HCT116 (cell line): Measurements from ENCODE around the gene ZNF544. TPM values are rescaled to one million over a fixed set of nuclear protein-coding genes. Genes with fewer than 3 reads are reported as not detected.

Experiments used
- ATAC-seq: fragments of 200-7000 bp; cut with Tn5 transposase; 2 replicates; pipeline ENCODE4 v1.9.1; 2020; ENCODE audit warnings: mild to moderate bottlenecking, moderate library complexity
- BruUV-seq: library from RNA; stranded (reverse); fragments of 400-500 nt; replicated peaks from 2 replicates; lab custom pipeline; 2021; lab: Mats Ljungman, UMichigan
- CTCF ChIA-PET: fragments of 300-600 bp; sonication (Branson Sonifier 250); formaldehyde crosslinking; loops from one replicate; lab custom pipeline; 2021; ENCODE audit warnings: antibody characterized with exemption; lab: Charles Lee
- POLR2A ChIA-PET: fragments of 300-600, 350-600 bp; sonication (Branson Sonifier 250); formaldehyde crosslinking; loops from one replicate; lab custom pipeline; 2021; ENCODE audit warnings: antibody characterized with exemption; lab: Charles Lee
- RAD21 ChIA-PET, 2 experiments: fragments of 300-600 bp; sonication (Branson Sonifier 250); formaldehyde crosslinking; loops; one replicate each; lab custom pipeline; 2023; ENCODE audit warnings: low total read pairs in 2 of 2; ENCODE audit not compliant: uncharacterized antibody in 2 of 2, unreplicated experiment in 2 of 2, low non-redundant PET in 1 of 2; lab: Charles Lee
- DNase-seq: peaks from one replicate; pipeline ENCODE4 v3.0.0-alpha.2; 2010; ENCODE audit warnings: low read depth, low spot score
- H2AFZ ChIP-seq: fragments of 200-600 bp; shearing (Covaris generic), sonication (generic); 2 replicates; pipeline ENCODE4 v1.6.1; 2017; ENCODE audit warnings: low read depth, mixed run types, mixed read lengths, antibody characterized with exemption, low read length; ENCODE audit not compliant: poor library complexity, severe bottlenecking
- H3K27ac ChIP-seq: 2 replicates; pipeline ENCODE4 v1.5.1; 2012; ENCODE audit warnings: low read depth, low read length
- H3K27me3 ChIP-seq: fragments of 200-600 bp; sonication (generic); 2 replicates; pipeline ENCODE4 v1.6.1; 2016; ENCODE audit warnings: mixed run types, low read length, mixed read lengths; ENCODE audit not compliant: insufficient read depth
- H3K36me3 ChIP-seq, 2 experiments: fragments of 200-500 bp in 1 of 2; fragments of 200-600 bp in 1 of 2; sonication (Bioruptor generic) in 1 of 2; sonication (generic) in 1 of 2; 2 replicates each; pipeline versions ENCODE4 v1.5.1 to v1.6.1; 2014 to 2016; ENCODE audit warnings: low read length in 2 of 2, inconsistent platforms in 1 of 2, mixed read lengths in 1 of 2, mixed run types in 1 of 2; ENCODE audit not compliant: insufficient read depth in 2 of 2, control insufficient read depth in 1 of 2
- H3K4me1 ChIP-seq, 2 experiments: fragments of 200-600 bp in 1 of 2; sonication (generic) in 1 of 2; 2 replicates each; pipeline versions ENCODE4 v1.5.1 to v1.6.1; 2012 to 2017; ENCODE audit warnings: low read length in 2 of 2, inconsistent platforms in 1 of 2, mild to moderate bottlenecking in 1 of 2, mixed read lengths in 1 of 2, mixed run types in 1 of 2, moderate library complexity in 1 of 2; ENCODE audit not compliant: insufficient read depth in 2 of 2, control insufficient read depth in 1 of 2
- H3K4me2 ChIP-seq: fragments of 200-600 bp; sonication (generic); 2 replicates; pipeline ENCODE4 v1.6.1; 2017; ENCODE audit warnings: mixed run types, low read length, mixed read lengths
- H3K4me3 ChIP-seq, 2 experiments: fragments of 200-600 bp in 1 of 2; sonication (generic) in 1 of 2; replicated peaks in 1 of 2; 2 replicates each; pipeline ENCODE4 v1.5.1; 2011 to 2016; ENCODE audit warnings: low read length in 2 of 2, control low read depth in 1 of 2, low read depth in 1 of 2, mild to moderate bottlenecking in 1 of 2, mixed read lengths in 1 of 2, mixed run types in 1 of 2
- H3K79me2 ChIP-seq: fragments of 200-600 bp; sonication (generic); 2 replicates; pipeline ENCODE4 v1.6.1; 2017; ENCODE audit warnings: mild to moderate bottlenecking, mixed run types, low read length, moderate library complexity, mixed read lengths; ENCODE audit not compliant: insufficient read depth
- H3K9ac ChIP-seq: fragments of 200-600 bp; sonication (generic); 2 replicates; pipeline ENCODE4 v1.6.1; 2016; ENCODE audit warnings: low read length, mixed read lengths
- H3K9me2 ChIP-seq: fragments of 200-600 bp; sonication (generic), shearing (Covaris generic); 2 replicates; pipeline ENCODE4 v1.6.1; 2017; ENCODE audit warnings: mixed run types, mild to moderate bottlenecking, moderate library complexity; ENCODE audit not compliant: insufficient read depth
- H3K9me3 ChIP-seq, 2 experiments: fragments of 200-500 bp in 1 of 2; fragments of 200-600 bp in 1 of 2; sonication (Bioruptor generic) in 1 of 2; sonication (generic) in 1 of 2; 2 replicates each; pipeline ENCODE4 v1.6.1; 2014 to 2017; ENCODE audit warnings: low read length in 2 of 2, mixed read lengths in 2 of 2, inconsistent platforms in 1 of 2, low read depth in 1 of 2, mild to moderate bottlenecking in 1 of 2, mixed run types in 1 of 2, moderate library complexity in 1 of 2; ENCODE audit not compliant: control insufficient read depth in 1 of 2, insufficient read depth in 1 of 2
- H4K20me1 ChIP-seq: fragments of 200-600 bp; sonication (generic), shearing (Covaris generic); 2 replicates; pipeline ENCODE4 v1.6.1; 2017; ENCODE audit warnings: mixed run types, mild to moderate bottlenecking, moderate library complexity; ENCODE audit not compliant: insufficient read depth
- EGR1 ChIP-seq: IDR thresholded peaks from 2 replicates; pipeline ENCODE4 v1.6.1; 2012; ENCODE audit warnings: low read depth
- ELF1 ChIP-seq: IDR thresholded peaks from 2 replicates; pipeline ENCODE4 v1.6.1; 2012; ENCODE audit warnings: low read depth, borderline replicate concordance
- JUND ChIP-seq: IDR thresholded peaks from 2 replicates; pipeline ENCODE4 v1.6.1; 2012
- POLR2A ChIP-seq: IDR thresholded peaks from 2 replicates; pipeline ENCODE4 v1.7.0; 2011; ENCODE audit warnings: borderline replicate concordance; ENCODE audit not compliant: insufficient read depth, insufficient read length; ENCODE audit errors: extremely low read depth
- TCF7L2 ChIP-seq: IDR thresholded peaks from 2 replicates; pipeline ENCODE4 v1.7.0; 2011; ENCODE audit warnings: borderline replicate concordance, inconsistent platforms; ENCODE audit not compliant: insufficient read depth, insufficient read length; ENCODE audit errors: extremely low read depth
- YY1 ChIP-seq: IDR thresholded peaks from 2 replicates; pipeline ENCODE4 v1.6.1; 2011; ENCODE audit warnings: low read length, low read depth, moderate library complexity, mild to moderate bottlenecking; ENCODE audit not compliant: insufficient replicate concordance; ENCODE audit errors: extremely low read depth
- intact Hi-C: fragments of 100-400 bp; cut with micrococcal nuclease; formaldehyde crosslinking; loops from 2 replicates; pipeline ENCODE4 v1.10.0; 2022
- total RNA-seq: library from RNA; stranded (reverse); gene quantifications from one replicate; pipeline ENCODE4 v1.2.1, GENCODE V29; 2021; ENCODE audit not compliant: unreplicated experiment
- TF ChIP-seq, protein P1 (sequence below), 3 experiments: fragments of 200-600 bp in 1 of 3; sonication (generic) in 1 of 3; IDR thresholded peaks in 2 of 3; conservative IDR thresholded peaks in 1 of 3; 2 replicates each; pipeline ENCODE4 v1.5.1; 2012 to 2017; ENCODE audit warnings: low read depth in 2 of 3, low read length in 2 of 3, antibody characterized with exemption in 1 of 3, borderline replicate concordance in 1 of 3, control low read depth in 1 of 3, mild to moderate bottlenecking in 1 of 3, mixed read lengths in 1 of 3, mixed run types in 1 of 3, moderate library complexity in 1 of 3; ENCODE audit not compliant: insufficient read depth in 1 of 3
- TF ChIP-seq, protein P2 (sequence below): IDR thresholded peaks from 2 replicates; pipeline ENCODE4 v1.6.1; 2012; ENCODE audit warnings: low read depth

ZNF544 gene
- total RNA-seq, 1 experiment from 2014 or later, result 46.3 TPM

DNA sequence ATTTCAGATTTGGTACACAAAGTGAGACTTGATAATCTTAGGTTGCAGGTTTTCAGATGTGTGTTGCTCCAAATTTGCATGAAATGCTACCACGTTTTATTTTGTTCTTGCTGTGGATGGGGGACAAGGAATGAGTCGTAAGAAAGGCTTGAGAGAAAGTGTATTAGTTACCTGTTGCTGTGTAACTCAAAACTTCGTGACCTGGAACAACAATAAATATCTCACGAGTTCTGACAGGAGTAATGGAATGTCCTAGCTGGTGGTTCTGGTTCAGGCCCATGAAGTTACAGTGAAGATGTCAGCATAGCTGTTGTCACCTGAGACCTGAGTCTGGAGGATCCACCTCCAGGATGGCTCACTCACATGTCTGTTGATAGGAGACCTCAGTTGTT lies 51.2 kb downstream of the ZNF544 start:
- ChIA-PET POLR2A (no interaction called here), RAD21 (no interaction called here), CTCF (no interaction called here)
- ATAC-seq, result no peak
- TF ChIP-seq YY1 (no peak), ELF1 (no peak), EGR1 (no peak), TCF7L2 (no peak), JUND (no peak), POLR2A (no peak)
- TF ChIP-seq, protein P1, sequence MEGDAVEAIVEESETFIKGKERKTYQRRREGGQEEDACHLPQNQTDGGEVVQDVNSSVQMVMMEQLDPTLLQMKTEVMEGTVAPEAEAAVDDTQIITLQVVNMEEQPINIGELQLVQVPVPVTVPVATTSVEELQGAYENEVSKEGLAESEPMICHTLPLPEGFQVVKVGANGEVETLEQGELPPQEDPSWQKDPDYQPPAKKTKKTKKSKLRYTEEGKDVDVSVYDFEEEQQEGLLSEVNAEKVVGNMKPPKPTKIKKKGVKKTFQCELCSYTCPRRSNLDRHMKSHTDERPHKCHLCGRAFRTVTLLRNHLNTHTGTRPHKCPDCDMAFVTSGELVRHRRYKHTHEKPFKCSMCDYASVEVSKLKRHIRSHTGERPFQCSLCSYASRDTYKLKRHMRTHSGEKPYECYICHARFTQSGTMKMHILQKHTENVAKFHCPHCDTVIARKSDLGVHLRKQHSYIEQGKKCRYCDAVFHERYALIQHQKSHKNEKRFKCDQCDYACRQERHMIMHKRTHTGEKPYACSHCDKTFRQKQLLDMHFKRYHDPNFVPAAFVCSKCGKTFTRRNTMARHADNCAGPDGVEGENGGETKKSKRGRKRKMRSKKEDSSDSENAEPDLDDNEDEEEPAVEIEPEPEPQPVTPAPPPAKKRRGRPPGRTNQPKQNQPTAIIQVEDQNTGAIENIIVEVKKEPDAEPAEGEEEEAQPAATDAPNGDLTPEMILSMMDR (IDR thresholded peaks at IDR 0.05 in 2 of 3, conservative IDR thresholded peaks at IDR 0.05 in 1 of 3; ENCODE audit: borderline replicate concordance in 1 of 3, insufficient read depth in 1 of 3, low read depth in 2 of 3, low read length in 2 of 3), result no peak
- TF ChIP-seq, protein P2, sequence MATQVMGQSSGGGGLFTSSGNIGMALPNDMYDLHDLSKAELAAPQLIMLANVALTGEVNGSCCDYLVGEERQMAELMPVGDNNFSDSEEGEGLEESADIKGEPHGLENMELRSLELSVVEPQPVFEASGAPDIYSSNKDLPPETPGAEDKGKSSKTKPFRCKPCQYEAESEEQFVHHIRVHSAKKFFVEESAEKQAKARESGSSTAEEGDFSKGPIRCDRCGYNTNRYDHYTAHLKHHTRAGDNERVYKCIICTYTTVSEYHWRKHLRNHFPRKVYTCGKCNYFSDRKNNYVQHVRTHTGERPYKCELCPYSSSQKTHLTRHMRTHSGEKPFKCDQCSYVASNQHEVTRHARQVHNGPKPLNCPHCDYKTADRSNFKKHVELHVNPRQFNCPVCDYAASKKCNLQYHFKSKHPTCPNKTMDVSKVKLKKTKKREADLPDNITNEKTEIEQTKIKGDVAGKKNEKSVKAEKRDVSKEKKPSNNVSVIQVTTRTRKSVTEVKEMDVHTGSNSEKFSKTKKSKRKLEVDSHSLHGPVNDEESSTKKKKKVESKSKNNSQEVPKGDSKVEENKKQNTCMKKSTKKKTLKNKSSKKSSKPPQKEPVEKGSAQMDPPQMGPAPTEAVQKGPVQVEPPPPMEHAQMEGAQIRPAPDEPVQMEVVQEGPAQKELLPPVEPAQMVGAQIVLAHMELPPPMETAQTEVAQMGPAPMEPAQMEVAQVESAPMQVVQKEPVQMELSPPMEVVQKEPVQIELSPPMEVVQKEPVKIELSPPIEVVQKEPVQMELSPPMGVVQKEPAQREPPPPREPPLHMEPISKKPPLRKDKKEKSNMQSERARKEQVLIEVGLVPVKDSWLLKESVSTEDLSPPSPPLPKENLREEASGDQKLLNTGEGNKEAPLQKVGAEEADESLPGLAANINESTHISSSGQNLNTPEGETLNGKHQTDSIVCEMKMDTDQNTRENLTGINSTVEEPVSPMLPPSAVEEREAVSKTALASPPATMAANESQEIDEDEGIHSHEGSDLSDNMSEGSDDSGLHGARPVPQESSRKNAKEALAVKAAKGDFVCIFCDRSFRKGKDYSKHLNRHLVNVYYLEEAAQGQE, result no peak
- Histone ChIP-seq H3K4me2 (peak overlapping the region; percentile 87), H3K9me2 (no peaks in the 10 kb centered on the region), H4K20me1 (no peaks in the 10 kb centered on the region), H3K4me3 (peak overlapping the region; percentile 81 to 83), H3K4me1 (peaks cover 4 to 23% of the 10 kb centered on the region in 2 experiments; a peak in 3 of 4 replicates), H3K9me3 (peaks cover 0 to 8% of the 10 kb centered on the region in 2 experiments; a peak in 2 of 4 replicates), H3K79me2 (peaks cover 41% of the 10 kb centered on the region), H3K36me3 (peaks cover 0 to 17% of the 10 kb centered on the region in 2 experiments; a peak in 2 of 4 replicates), H3K27me3 (no peaks in the 10 kb centered on the region), H2AFZ (no peak overlapping the region), H3K9ac (peak overlapping the region; percentile 83; the same call in 1 of the 2 replicates), H3K27ac (no peak overlapping the region)
- BruUV-seq, result no TSS peak
- intact Hi-C loops, result no loop called here
- DNase-seq, result no peak
